ENCODE measurements around the gene PIAS1. TPM values are rescaled to one million over a fixed set of nuclear protein-coding genes. Genes with fewer than 3 reads are reported as not detected.
"Not testable (repeated sequence)": the region's sequence is repeated elsewhere in the genome, so short reads cannot be mapped to it uniquely, and the experiment has no call there.

PIAS1 gene
- total and polyA plus RNA-seq, 11 donors: 6.2 to 37.8 (median 29.4) TPM

DNA sequence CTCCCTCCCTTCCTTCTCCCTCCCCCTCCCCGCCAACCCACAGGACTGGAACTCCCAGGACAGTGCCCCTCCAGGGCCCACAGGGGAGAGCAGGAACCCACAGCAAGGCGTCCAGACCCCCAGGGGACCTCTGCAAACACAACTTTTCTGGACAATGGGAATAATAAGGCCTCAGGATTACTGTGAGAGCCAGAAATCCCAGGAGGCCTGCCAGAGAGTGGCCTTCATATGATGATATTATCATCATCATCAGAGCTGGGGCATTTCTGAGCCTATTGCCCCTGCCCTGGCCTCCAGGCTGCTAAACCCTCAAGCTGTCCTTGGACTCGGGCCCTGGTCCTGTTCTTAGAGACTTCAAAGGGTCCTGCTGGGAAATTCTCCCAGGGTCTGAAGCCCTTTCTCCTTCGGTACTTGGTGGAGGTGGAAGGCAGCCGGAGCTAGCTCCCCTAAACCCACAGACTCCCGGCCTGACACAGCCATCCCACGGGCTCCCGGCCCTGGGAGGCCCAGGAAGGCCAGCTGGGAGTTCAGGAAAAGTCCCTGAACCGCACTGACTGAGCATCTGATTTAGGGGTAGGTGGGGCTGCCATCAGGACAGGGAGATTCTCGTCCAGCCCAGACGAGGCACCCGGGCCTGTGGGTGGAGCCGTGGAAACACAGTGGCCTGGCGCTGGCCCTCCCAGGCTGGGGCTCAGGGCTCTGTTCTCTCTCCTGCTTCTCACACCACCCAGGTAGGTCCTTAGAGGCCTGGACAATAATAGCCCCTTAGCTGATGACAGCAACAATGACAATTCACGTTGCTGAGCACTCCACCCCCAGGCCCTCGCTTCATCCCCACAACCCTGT, 146.1 kb downstream of the PIAS1 start:
- intact Hi-C loops (cut with DNase I): no loop called here
- Histone ChIP-seq H3K9me3 (no peaks in the 10 kb centered on the region), H3K27ac (no peak overlapping the region), H3K36me3 (peaks cover 0 to 14% (median 0%) of the 10 kb centered on the region in 9 donors), H3K27me3 (no peaks in the 10 kb centered on the region), H3K4me1 (peaks cover 0 to 40% (median 21%) of the 10 kb centered on the region in 12 donors), H3K4me3 (no peak overlapping the region)
- DNase-seq (no peak), ATAC-seq (peak in 1 of 4 donors; percentile 21)
- 61 to 72% (median 69%) methylated on average over 14 to 16 of the region's 16 CpGs for WGBS, 4 donors
- TF ChIP-seq POLR2A (IDR thresholded peaks at IDR 0.05): no peak
- TF ChIP-seq, protein P1, sequence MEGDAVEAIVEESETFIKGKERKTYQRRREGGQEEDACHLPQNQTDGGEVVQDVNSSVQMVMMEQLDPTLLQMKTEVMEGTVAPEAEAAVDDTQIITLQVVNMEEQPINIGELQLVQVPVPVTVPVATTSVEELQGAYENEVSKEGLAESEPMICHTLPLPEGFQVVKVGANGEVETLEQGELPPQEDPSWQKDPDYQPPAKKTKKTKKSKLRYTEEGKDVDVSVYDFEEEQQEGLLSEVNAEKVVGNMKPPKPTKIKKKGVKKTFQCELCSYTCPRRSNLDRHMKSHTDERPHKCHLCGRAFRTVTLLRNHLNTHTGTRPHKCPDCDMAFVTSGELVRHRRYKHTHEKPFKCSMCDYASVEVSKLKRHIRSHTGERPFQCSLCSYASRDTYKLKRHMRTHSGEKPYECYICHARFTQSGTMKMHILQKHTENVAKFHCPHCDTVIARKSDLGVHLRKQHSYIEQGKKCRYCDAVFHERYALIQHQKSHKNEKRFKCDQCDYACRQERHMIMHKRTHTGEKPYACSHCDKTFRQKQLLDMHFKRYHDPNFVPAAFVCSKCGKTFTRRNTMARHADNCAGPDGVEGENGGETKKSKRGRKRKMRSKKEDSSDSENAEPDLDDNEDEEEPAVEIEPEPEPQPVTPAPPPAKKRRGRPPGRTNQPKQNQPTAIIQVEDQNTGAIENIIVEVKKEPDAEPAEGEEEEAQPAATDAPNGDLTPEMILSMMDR (IDR thresholded peaks at IDR 0.05): no peak

DNA sequence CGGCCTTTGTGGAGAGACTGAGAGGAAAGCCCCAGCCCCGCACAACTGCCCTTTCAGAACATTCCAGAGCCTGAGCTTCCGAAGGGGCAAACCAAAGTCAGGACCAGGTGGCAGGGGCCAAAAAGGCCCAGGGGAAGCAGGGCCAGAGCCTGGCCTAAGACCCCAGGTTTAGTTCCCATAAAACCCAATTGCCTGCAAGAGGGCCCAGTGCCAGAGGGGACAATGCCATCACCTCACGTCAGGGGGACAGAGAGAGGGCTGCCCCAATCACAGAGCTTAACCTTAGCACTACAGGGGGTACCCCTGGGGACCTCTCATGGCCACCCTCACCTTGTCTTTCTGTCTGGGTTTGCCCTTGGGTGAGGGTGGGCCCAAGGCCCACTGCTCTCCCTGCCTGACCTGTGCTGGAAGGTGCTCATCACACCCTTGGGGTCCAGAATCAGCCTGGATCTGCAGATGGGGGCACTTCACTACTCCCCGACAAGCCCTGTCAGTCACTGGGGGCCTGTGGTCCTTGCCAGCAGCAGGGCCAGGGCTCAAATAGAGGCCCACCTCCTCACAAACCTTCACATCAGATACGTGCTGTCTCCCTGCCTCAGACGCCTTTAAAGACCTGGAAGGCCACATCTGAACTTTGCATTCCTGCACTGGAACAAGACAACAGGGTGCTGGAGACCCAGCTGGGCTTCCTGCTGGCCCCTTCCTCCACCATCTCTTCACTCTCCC, 147.2 kb downstream of the PIAS1 start:
- H3K27ac ChIP-seq: no peak overlapping the region
- no peaks in the 10 kb centered on the region for H3K9me3 ChIP-seq
- WGBS, 4 donors: 86 to 94% (median 92%) methylated on average over 6 to 7 of the region's 7 CpGs
- DNase-seq (no peak), ATAC-seq (no peak)
- intact Hi-C loops (cut with DNase I): no loop called here
- no peak overlapping the region for H3K4me3 ChIP-seq
- peaks cover 0 to 46% (median 29%) of the 10 kb centered on the region in 12 donors for H3K4me1 ChIP-seq
- TF ChIP-seq, protein P1 (IDR thresholded peaks at IDR 0.05): no peak
- no peak for TF ChIP-seq POLR2A (IDR thresholded peaks at IDR 0.05)
- H3K27me3 ChIP-seq: no peaks in the 10 kb centered on the region
- peaks cover 0 to 4% (median 0%) of the 10 kb centered on the region in 9 donors for H3K36me3 ChIP-seq

DNA sequence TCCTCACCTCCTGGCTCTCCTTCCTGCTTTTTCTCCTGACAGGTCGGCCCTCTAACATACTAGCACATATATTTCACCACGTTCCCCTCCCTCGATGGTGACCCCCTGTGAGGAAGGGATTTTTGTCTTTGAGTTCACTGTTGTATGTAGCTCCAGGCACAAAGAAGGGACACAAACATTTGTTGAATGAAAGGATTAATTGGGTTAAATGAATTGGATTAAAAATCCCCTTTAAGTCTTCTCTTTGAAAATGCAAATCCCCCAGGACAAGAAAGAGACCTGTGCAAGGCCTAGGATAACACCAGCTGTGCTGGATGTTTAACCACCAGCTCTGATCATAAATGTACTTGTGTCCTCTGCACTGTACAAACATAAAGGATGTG, 147.8 kb downstream of the PIAS1 start:
- ATAC-seq (no peak), DNase-seq (no peak)

GRCh38 chr15:68202994-68203393, 148.9 kb downstream of the PIAS1 start:
- H3K9me3 ChIP-seq; H3K4me3 ChIP-seq; DNase-seq; H3K36me3 ChIP-seq; ATAC-seq; H3K27me3 ChIP-seq; H3K27ac ChIP-seq; intact Hi-C loops (cut with DNase I): not testable (repeated sequence)
- peaks cover 0 to 46% (median 27%) of the 10 kb centered on the region in 12 donors for H3K4me1 ChIP-seq
- WGBS, 4 donors: 97 to 99% (median 98%) methylated on average over 7 of the region's 7 CpGs

More for the DNA sequence above, 147.8 kb downstream of the PIAS1 start:
- no peaks in the 10 kb centered on the region for H3K27me3 ChIP-seq
- no peaks in the 10 kb centered on the region for H3K9me3 ChIP-seq
- H3K4me1 ChIP-seq: peaks cover 0 to 49% (median 30%) of the 10 kb centered on the region in 12 donors
- no peak overlapping the region for H3K4me3 ChIP-seq
- intact Hi-C loops (cut with DNase I): no loop called here
- no peaks in the 10 kb centered on the region for H3K36me3 ChIP-seq
- no peak overlapping the region for H3K27ac ChIP-seq
- TF ChIP-seq POLR2A (IDR thresholded peaks at IDR 0.05): no peak
- TF ChIP-seq, protein P1 (IDR thresholded peaks at IDR 0.05): no peak
- 58 to 68% (median 64%) methylated on average over 3 of the region's 3 CpGs for WGBS, 4 donors
